Right lung (tissue), 5 donors: ENCODE data around the gene SIGLEC11. TPM values are rescaled to one million over a fixed set of nuclear protein-coding genes. Genes with fewer than 3 reads are reported as not detected.
"Not testable (repeated sequence)": the region's sequence is repeated elsewhere in the genome, so short reads cannot be mapped to it uniquely, and the experiment has no call there.

Source experiments
- DNase-seq, 2 donors: peaks; one replicate each; pipeline ENCODE4 v3.0.0-alpha.2; 2013
- polyA plus RNA-seq, 5 donors: library from polyadenylated mRNA; unstranded; fragments of 120-200 nt; gene quantifications; one replicate each; pipeline versions ENCODE4 v1.2.1 to v1.2.3, GENCODE V29; 2013; ENCODE audit warnings: inconsistent platforms in 1 of 5, low replicate concordance in 1 of 5; ENCODE audit not compliant: insufficient read length in 5 of 5, insufficient read depth in 1 of 5

Gene SIGLEC11
- polyA plus RNA-seq, 5 donors = 0.23 to 0.97 (median 0.52) TPM

- no peak for DNase-seq
Measured at GRCh38 chr19:49926515-49926914, 34.5 kb downstream of the SIGLEC11 start.

DNA sequence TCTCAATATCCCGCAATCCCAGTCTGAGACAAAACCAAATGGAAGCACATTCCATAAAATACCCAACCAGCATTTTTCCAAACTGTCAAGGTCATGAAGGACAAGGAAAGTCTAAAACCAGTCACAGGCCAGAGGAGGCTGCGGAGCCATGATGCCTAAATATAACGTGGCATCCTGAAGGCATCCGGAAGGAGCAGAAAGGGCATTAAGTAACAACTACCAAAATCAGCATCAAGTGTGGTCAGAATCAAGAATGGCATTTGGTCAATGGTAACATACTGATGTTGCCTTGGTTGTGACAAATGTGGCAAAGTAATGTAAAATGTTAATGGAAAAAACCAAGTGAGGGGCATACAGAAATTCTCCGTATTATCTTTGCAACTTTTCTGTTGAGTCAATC lies 35.5 kb downstream of the SIGLEC11 start:
- no peak for DNase-seq

GRCh38 chr19:49924881-49925210 lies 36.1 kb downstream of the SIGLEC11 start:
- not testable (repeated sequence) for DNase-seq

GRCh38 chr19:49924004-49924880 lies 36.7 kb downstream of the SIGLEC11 start:
- no peak for DNase-seq

DNA sequence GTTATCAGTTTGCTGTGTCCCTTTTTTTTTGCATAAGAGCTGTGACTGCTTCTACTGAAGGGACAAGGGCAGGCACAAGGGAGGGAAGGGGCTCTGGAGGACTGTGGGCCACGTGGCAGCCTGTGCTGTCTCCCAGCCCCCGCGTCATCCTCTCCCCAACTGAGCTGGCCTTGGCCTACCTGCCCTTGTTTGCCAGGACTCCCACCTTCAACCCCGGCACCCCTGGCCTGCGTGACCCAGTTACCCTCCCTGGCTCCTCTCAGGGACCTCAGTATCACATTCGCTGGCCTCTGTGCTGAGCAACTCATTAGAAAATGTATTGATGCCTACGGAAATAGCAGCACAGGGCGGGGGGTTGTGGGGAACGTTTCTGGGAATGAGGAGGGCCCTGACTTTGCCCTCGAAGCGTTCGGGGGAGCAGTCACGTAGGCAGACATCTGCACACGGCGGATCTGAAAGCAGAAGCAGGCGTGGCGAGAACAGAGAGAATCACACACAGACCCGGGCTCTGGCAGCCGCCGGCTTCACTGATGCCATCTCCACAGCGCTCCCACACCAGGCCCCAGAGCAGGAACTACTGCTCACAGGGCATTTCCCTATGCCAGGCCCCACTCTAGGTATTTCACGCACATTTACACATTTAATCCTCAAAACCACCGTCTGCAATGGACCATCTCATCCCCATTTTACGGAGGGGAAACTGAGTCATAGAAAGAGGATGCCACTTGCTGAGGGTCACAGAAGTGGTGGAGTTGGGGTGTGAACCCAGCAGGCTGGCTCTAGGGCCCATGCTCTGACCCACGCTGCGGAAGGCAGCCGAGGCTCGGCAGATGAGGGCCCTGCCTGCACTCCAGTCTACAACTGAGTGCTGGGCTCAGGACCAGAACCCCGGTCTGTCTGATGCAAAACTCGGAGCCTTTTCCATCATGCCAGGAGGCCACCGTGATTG lies 37.6 kb downstream of the SIGLEC11 start:
- DNase-seq = no peak

DNA sequence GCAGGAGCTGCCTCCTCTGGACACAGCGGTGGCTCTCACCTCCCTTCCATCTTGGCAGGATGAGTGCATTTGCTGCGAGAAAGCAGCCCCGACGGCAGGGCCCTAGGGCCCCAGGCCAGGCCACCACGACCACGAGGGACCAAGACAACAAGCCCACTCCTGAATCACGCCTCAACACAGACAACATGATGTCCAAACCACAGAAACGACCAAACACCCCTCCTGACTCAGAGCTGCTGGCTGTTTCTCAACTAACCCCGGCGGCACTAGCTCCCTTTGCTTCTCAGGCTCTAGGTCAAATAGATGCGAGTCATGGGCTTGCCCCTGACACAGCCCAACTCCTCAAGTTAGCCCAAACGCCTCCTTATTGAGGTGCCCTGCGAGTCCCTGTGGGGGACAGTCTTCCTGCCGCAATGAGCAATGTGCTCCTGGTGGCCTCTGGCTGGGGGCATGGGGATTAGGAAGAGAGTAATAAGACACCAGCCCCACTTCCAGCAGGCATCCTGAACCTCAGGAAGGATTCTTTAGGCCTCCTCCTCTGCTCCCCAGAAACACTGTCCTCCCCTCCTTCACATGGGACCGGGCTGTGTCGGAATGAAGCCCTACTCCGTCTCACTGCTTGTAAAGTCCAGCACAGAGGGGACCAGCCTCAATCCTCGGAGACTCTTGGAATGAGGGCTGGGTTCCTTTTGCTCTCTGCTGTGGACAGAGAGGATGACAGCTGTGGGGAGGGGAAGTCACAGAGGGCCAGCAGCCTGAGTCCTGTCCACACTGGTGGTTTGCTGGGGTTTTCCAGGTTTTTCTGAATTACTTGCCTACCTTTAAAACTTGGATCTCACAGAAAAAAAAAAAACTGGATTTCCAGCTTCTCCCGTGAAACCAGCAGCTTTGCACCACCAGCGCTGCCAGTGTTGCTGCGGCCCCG lies 38.8 kb downstream of the SIGLEC11 start:
- DNase-seq = no peak

DNA sequence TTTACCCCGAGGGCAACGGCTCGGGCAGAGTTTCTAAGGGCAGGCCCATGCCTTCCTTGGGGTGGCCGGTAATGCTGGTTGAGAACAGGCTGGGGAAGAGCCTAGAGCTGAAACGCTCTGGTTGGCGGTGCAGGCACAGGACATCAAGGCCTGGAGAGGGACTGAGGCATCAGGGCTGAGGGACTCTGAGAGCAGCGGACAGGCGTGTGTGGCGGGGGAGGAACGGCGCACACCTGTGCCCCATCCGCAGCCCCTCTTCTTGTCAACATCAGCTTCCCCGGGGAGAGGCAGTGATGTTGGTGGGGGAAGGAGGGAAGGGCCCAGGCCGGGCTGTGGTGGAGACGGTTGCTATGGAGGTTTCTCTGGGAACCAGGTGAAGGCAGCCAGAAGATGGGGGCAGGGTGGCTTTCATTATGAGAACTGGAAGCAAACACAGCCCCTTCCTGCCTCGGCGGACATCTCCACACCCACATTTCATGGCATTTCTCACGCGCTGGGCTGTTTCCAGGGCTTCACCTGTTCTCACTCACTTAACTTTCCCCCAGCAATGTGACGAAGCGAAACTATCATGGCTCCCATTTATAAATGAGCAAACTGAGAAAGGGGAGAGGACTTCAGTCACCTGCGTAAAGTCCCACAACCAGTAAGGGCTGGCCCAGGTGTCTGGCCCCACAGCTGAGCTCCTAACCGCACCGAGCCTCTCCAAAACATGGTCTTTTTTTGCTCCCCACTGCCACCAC lies 40.2 kb downstream of the SIGLEC11 start:
- no peak for DNase-seq

DNA sequence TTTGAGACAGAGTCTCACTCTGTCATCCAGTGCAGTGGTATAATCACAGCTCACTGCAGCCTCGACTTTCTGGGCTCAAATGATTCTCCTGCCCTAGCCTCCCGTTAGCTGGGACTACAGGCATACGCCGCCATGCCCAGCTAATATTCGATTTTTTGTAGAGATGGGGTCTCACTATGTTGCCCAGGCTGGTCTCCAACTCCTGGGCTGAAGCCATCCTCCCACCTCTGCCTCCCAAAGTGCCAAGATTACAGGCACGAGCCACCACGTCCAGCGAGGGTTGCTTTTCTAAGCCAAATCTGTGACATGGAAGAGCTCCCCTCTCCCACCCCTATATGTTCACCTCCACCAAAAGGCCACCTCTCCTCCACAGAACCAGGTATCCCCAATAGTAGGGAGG lies 42.9 kb downstream of the SIGLEC11 start:
- no peak for DNase-seq

GRCh38 chr19:49916839-49917733 lies 43.9 kb downstream of the SIGLEC11 start:
- DNase-seq = no peak

- DNase-seq = no peak
Measured at GRCh38 chr19:49915271-49915670, 45.7 kb downstream of the SIGLEC11 start.

DNA sequence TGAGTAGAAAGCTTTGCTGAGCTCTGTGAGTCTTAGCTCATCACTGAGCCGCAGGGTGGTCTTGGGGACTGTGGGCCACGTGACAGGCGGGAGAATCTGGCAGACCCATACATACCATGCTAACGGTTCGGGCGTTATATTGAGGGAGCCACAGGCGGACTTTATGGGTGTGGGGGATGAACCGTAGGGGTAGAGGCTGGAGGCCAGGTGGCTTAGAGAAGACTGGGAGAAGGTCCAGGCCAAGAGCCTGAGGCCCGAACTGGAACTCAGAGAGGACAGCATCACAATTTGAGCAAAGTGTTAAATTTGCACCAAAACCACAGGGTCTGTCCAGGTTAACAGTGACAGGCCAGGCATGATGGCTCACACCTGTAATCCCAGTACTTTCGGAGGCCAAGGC lies 47.3 kb downstream of the SIGLEC11 start:
- DNase-seq = no peak

GRCh38 chr19:49912965-49913685 lies 47.8 kb downstream of the SIGLEC11 start:
- no peak for DNase-seq

GRCh38 chr19:49911381-49912145 lies 49.4 kb downstream of the SIGLEC11 start:
- no peak for DNase-seq

DNA sequence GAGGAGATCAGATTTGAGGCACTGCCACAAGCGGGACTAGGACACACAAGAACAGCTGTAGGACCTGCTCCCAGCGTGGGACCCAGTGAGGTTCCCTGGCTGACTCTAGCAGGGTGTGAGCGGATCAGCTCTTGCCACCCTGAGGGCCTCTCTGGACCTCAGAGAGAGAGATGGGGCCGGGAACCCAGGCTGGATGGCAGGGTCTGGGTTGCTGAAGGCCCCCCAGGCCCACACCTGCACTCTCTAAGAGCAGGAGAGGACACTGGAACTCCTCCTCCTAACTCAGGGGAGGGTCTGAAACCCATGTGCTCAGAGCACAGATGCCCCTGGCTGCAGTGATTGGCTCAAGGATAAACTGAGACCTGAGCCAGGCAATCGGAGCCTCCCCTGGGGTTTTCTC lies 50.8 kb downstream of the SIGLEC11 start:
- no peak for DNase-seq

GRCh38 chr19:49908480-49909420 lies 52.2 kb downstream of the SIGLEC11 start:
- DNase-seq = no peak

- no peak for DNase-seq
Measured at GRCh38 chr19:49907745-49908446, 53.1 kb downstream of the SIGLEC11 start.
